Bronchial smooth muscle cell (primary cell): ENCODE data around the gene DZIP1L. TPM values are rescaled to one million over a fixed set of nuclear protein-coding genes. Genes with fewer than 3 reads are reported as not detected.

ENCODE experiments used
- total RNA-seq: library from RNA; depleted of rRNA; stranded (reverse); fragments of >200 nt; gene quantifications from 2 replicates; pipeline ENCODE4 v1.2.1, GENCODE V29; 2014

DZIP1L gene
- 17.5 and 22.2 TPM in 2 replicates for total RNA-seq

DNA sequence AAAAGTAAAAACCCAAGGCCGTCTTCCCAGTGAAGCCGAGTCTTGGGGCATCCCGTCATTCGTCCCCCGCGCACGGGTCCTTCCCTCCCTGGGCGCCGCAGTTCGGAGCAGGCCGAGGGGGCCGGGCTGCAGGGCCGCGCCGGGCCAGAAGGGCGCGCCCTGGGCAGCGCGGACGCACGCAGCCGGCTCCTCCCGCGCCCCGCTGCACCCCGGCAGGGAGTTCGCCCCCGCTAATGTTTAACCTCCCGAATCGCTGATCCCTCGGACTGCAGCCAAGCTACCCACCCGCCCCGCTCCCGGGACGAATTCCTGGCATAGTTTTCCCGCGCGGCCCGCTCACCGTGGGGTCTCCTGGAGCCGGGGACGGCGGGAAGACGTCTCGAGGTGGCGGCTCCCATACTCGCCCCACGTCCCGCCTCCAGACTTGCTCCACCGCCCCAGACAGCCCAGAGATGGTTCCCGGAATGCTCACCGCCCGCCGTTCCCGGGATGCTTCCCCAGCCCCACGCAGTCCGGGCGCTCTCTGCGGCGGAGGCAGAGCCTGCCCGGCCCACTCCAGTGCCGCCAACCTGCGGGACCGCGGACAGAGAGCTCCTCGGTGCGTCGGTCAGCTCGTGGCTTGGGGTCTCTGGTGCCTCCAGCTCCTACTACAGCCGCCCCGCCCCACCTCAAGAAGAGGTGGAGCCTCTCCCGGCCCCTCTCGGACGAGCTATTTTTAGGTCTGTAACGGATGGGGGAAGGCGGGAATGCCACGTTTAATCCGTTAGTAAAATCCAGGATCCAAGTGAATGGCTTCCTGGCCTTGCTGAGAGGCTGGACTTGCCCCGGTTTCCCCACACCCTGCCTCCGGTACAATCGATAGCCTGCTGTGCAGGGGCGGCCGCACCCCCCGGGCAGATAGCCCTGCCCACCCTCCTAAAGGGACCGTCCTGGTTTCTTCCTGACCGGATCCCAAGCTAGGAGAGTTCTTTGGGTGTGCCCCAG lies at the start of gene DZIP1L:
Gene DZIP1L, minus strand, starts transcription at position 621 of the 984 bp plus-strand sequence. CDS start 11,637 bp downstream, outside the sequence.

DNA sequence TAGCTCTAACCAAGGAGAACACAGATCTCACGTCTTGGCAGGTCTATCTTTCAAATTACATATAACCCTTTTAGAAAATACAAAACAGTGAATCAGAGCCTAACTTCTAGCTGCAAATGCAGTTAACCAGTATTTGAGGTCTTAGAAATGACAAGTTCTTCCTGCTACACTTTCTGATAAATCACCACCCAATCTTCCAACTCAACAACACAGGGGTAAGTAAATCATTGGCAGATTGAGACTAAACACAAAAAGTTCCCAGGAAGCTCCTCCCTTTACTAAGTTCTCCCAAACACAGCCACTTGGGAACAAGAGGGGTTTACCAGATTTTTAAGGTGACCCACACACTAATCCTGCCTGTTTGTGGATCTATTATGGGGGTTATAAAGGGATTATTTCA lies 16.8 kb upstream of the DZIP1L start, which contains the start of gene A4GNT:
Gene A4GNT, minus strand, starts transcription at position 152 of the 400 bp plus-strand sequence. CDS start 1,134 bp downstream, outside the sequence.

Other genes with a start within 250 kb of the DZIP1L start
- not detected in 2 replicates for gene CLDN18, start 105.4 kb downstream of the DZIP1L start, total RNA-seq
- not detected in 2 replicates for gene A4GNT, start 16.8 kb upstream of the DZIP1L start, total RNA-seq
- gene DBR1, start 59.3 kb upstream of the DZIP1L start, total RNA-seq, result 13.7 and 17.4 TPM in 2 replicates
- gene ARMC8, start 71.7 kb upstream of the DZIP1L start, total RNA-seq, result 30.4 and 48.8 TPM in 2 replicates
- gene NME9, start 214.2 kb upstream of the DZIP1L start, total RNA-seq, result not detected in 2 replicates
- 29.1 and 40.8 TPM in 2 replicates for gene MRAS, start 233.0 kb upstream of the DZIP1L start, total RNA-seq